ENCODE data around the gene NCKIPSD.

Gene NCKIPSD

GRCh38 chr3:48652923-48653715 lies 32.6 kb downstream of the NCKIPSD start:
- H3K27ac Mint-ChIP-seq = no peak overlapping the region

GRCh38 chr3:48651771-48652170 lies 33.9 kb downstream of the NCKIPSD start:
- Mint-ChIP-seq H3K4me3 (no peak overlapping the region), H3K4me1 (ENCODE audit: low read depth) (peaks cover 16% of the 10 kb centered on the region), H3K27ac (no peak overlapping the region), H3K27me3 (no peaks in the 10 kb centered on the region), H3K36me3 (ENCODE audit: low read depth) (no peaks in the 10 kb centered on the region), H3K9me3 (no peaks in the 10 kb centered on the region)

More at GRCh38 chr3:48652923-48653715, 32.6 kb downstream of the NCKIPSD start:
- Mint-ChIP-seq H3K36me3 (ENCODE audit: low read depth) (no peaks in the 10 kb centered on the region), H3K4me3 (no peak overlapping the region), H3K9me3 (no peaks in the 10 kb centered on the region), H3K4me1 (ENCODE audit: low read depth) (peaks cover 21% of the 10 kb centered on the region), H3K27me3 (no peaks in the 10 kb centered on the region)

GRCh38 chr3:48650723-48651122 lies 35.0 kb downstream of the NCKIPSD start:
- no peaks in the 10 kb centered on the region for H3K36me3 Mint-ChIP-seq (ENCODE audit: low read depth)
- no peak overlapping the region for H3K27ac Mint-ChIP-seq
- no peaks in the 10 kb centered on the region for H3K27me3 Mint-ChIP-seq
- H3K4me1 Mint-ChIP-seq (ENCODE audit: low read depth) = peaks cover 10% of the 10 kb centered on the region
- H3K4me3 Mint-ChIP-seq = no peak overlapping the region
- H3K9me3 Mint-ChIP-seq = no peaks in the 10 kb centered on the region

- no peak overlapping the region for H3K27ac Mint-ChIP-seq
- no peaks in the 10 kb centered on the region for H3K4me1 Mint-ChIP-seq (ENCODE audit: low read depth)
- H3K36me3 Mint-ChIP-seq (ENCODE audit: low read depth) = no peaks in the 10 kb centered on the region
- no peaks in the 10 kb centered on the region for H3K27me3 Mint-ChIP-seq
- H3K4me3 Mint-ChIP-seq = no peak overlapping the region
- no peaks in the 10 kb centered on the region for H3K9me3 Mint-ChIP-seq
These were observed 37.4 kb downstream of the NCKIPSD start for GRCh38 chr3:48648188-48648850.

- no peaks in the 10 kb centered on the region for H3K36me3 Mint-ChIP-seq (ENCODE audit: low read depth)
- no peaks in the 10 kb centered on the region for H3K4me1 Mint-ChIP-seq (ENCODE audit: low read depth)
- H3K27me3 Mint-ChIP-seq = no peaks in the 10 kb centered on the region
- H3K9me3 Mint-ChIP-seq = no peaks in the 10 kb centered on the region
- H3K27ac Mint-ChIP-seq = no peak overlapping the region
- no peak overlapping the region for H3K4me3 Mint-ChIP-seq
These were observed 38.0 kb downstream of the NCKIPSD start for GRCh38 chr3:48647714-48648113.

GRCh38 chr3:48644898-48645760 lies 40.6 kb downstream of the NCKIPSD start:
- H3K9me3 Mint-ChIP-seq = no peaks in the 10 kb centered on the region
- no peaks in the 10 kb centered on the region for H3K27me3 Mint-ChIP-seq
- H3K4me1 Mint-ChIP-seq (ENCODE audit: low read depth) = no peaks in the 10 kb centered on the region
- no peaks in the 10 kb centered on the region for H3K36me3 Mint-ChIP-seq (ENCODE audit: low read depth)
- H3K27ac Mint-ChIP-seq = no peak overlapping the region
- no peak overlapping the region for H3K4me3 Mint-ChIP-seq

- Mint-ChIP-seq H3K9me3 (no peaks in the 10 kb centered on the region), H3K27ac (no peak overlapping the region), H3K4me1 (ENCODE audit: low read depth) (no peaks in the 10 kb centered on the region), H3K27me3 (no peaks in the 10 kb centered on the region), H3K4me3 (no peak overlapping the region), H3K36me3 (ENCODE audit: low read depth) (no peaks in the 10 kb centered on the region)
These were observed 43.1 kb downstream of the NCKIPSD start for GRCh38 chr3:48642605-48643004.

GRCh38 chr3:48641396-48641795 lies 44.3 kb downstream of the NCKIPSD start:
- H3K4me1 Mint-ChIP-seq (ENCODE audit: low read depth) = peaks cover 10% of the 10 kb centered on the region
- H3K36me3 Mint-ChIP-seq (ENCODE audit: low read depth) = no peaks in the 10 kb centered on the region
- H3K27me3 Mint-ChIP-seq = no peaks in the 10 kb centered on the region
- H3K4me3 Mint-ChIP-seq = no peak overlapping the region
- H3K9me3 Mint-ChIP-seq = no peaks in the 10 kb centered on the region
- no peak overlapping the region for H3K27ac Mint-ChIP-seq

GRCh38 chr3:48639944-48640606 lies 45.6 kb downstream of the NCKIPSD start:
- no peaks in the 10 kb centered on the region for H3K9me3 Mint-ChIP-seq
- H3K4me3 Mint-ChIP-seq = no peak overlapping the region
- H3K4me1 Mint-ChIP-seq (ENCODE audit: low read depth) = peaks cover 16% of the 10 kb centered on the region
- H3K27me3 Mint-ChIP-seq = no peaks in the 10 kb centered on the region
- H3K36me3 Mint-ChIP-seq (ENCODE audit: low read depth) = no peaks in the 10 kb centered on the region
- no peak overlapping the region for H3K27ac Mint-ChIP-seq

GRCh38 chr3:48637305-48637704 lies 48.4 kb downstream of the NCKIPSD start:
- H3K4me1 Mint-ChIP-seq (ENCODE audit: low read depth) = peaks cover 24% of the 10 kb centered on the region
- H3K27me3 Mint-ChIP-seq = no peaks in the 10 kb centered on the region
- no peak overlapping the region for H3K4me3 Mint-ChIP-seq
- peaks cover 4% of the 10 kb centered on the region for H3K36me3 Mint-ChIP-seq (ENCODE audit: low read depth)
- H3K9me3 Mint-ChIP-seq = no peaks in the 10 kb centered on the region
- H3K27ac Mint-ChIP-seq = no peak overlapping the region

GRCh38 chr3:48636149-48636655 lies 49.5 kb downstream of the NCKIPSD start:
- H3K36me3 Mint-ChIP-seq (ENCODE audit: low read depth) = peaks cover 4% of the 10 kb centered on the region
- no peaks in the 10 kb centered on the region for H3K9me3 Mint-ChIP-seq
- H3K4me1 Mint-ChIP-seq (ENCODE audit: low read depth) = peaks cover 24% of the 10 kb centered on the region
- no peaks in the 10 kb centered on the region for H3K27me3 Mint-ChIP-seq
- H3K4me3 Mint-ChIP-seq = peak overlapping the region; percentile 86
- H3K27ac Mint-ChIP-seq = peak overlapping the region; percentile 72

GRCh38 chr3:48635222-48636021 lies 50.3 kb downstream of the NCKIPSD start, which contains the start of gene SLC26A6:
SLC26A6 (minus strand) TSS chr3:48635461; CDS start chr3:48635393, 68 bp downstream.
- Mint-ChIP-seq H3K27ac (peak within 1 kb of the TSS; percentile 72), H3K4me1 (ENCODE audit: low read depth) (peaks cover 24% of the 10 kb centered on the region), H3K36me3 (ENCODE audit: low read depth) (peaks cover 4% of the 10 kb centered on the region), H3K9me3 (no peaks in the 10 kb centered on the region), H3K4me3 (peak within 1 kb of the TSS; percentile 86), H3K27me3 (no peaks in the 10 kb centered on the region)

GRCh38 chr3:48634661-48635221 lies 51.0 kb downstream of the NCKIPSD start:
- Mint-ChIP-seq H3K27me3 (no peaks in the 10 kb centered on the region), H3K9me3 (no peaks in the 10 kb centered on the region), H3K4me1 (ENCODE audit: low read depth) (peaks cover 24% of the 10 kb centered on the region), H3K4me3 (peak overlapping the region; percentile 86), H3K36me3 (ENCODE audit: low read depth) (peaks cover 8% of the 10 kb centered on the region), H3K27ac (peak overlapping the region; percentile 36)
